Gastroesophageal sphincter (tissue), 4 donors: ENCODE results near the gene MARVELD3. TPM values are rescaled to one million over a fixed set of nuclear protein-coding genes. Genes with fewer than 3 reads are reported as not detected.
"Not testable (repeated sequence)": the region's sequence is repeated elsewhere in the genome, so short reads cannot be mapped to it uniquely, and the experiment has no call there.

Experiments used
- ATAC-seq: fragments of 150-250 bp; one replicate; pipeline ENCODE4 v1.9.1; 2016; ENCODE audit warnings: mild to moderate bottlenecking, moderate library complexity
- H3K27ac ChIP-seq, 4 donors: fragments of 200-600 bp; sonication (generic) in 3 of 4; 1 replicate in 3 of 4; 2 replicates in 1 of 4; pipeline ENCODE4 v1.5.1; 2016 to 2019
- H3K27me3 ChIP-seq: fragments of 200-600 bp; sonication (generic); one replicate; pipeline ENCODE4 v1.5.1; 2019
- H3K36me3 ChIP-seq, 2 donors: fragments of 200-600 bp; sonication (generic); one replicate each; pipeline ENCODE4 v1.5.1; 2019; ENCODE audit warnings: control low read depth in 1 of 2
- H3K4me1 ChIP-seq, 3 donors: fragments of 200-600 bp; sonication (generic); 1 replicate in 2 of 3; 2 replicates in 1 of 3; pipeline ENCODE4 v1.5.1; 2016 to 2019; ENCODE audit warnings: control low read depth in 2 of 3
- H3K4me3 ChIP-seq, 2 donors: fragments of 200-600 bp; sonication (generic); one replicate each; pipeline ENCODE4 v1.5.1; 2019; ENCODE audit warnings: mild to moderate bottlenecking in 1 of 2, moderate library complexity in 1 of 2
- H3K9me3 ChIP-seq, 3 donors: fragments of 200-600 bp; sonication (generic); one replicate each; pipeline ENCODE4 v1.5.1; 2017 to 2019; ENCODE audit warnings: control low read depth in 2 of 3
- EP300 ChIP-seq: sonication (generic); formaldehyde crosslinking; IDR thresholded peaks from one replicate; pipeline ENCODE4 v1.6.1; 2017; ENCODE audit warnings: antibody characterized with exemption, mild to moderate bottlenecking
- POLR2A ChIP-seq, 2 donors: fragments of 450-650 bp; IDR thresholded peaks; one replicate each; pipeline ENCODE4 v1.6.1; 2017; ENCODE audit warnings: antibody characterized with exemption in 2 of 2, mild to moderate bottlenecking in 2 of 2, moderate library complexity in 1 of 2
- POLR2AphosphoS5 ChIP-seq: sonication (generic); formaldehyde crosslinking; IDR thresholded peaks from one replicate; pipeline ENCODE4 v1.6.1; 2017; ENCODE audit warnings: antibody characterized with exemption
- WGBS, 2 donors: methylation state at CpG; one replicate each; pipeline ENCODE4 v1.1.5; 2018; ENCODE audit warnings: low coverage in 1 of 2; 5-methylcytosine and 5-hydroxymethylcytosine counted together
- total RNA-seq, 4 donors: library from RNA; depleted of rRNA; stranded (reverse); fragments of >200 nt; gene quantifications; one replicate each; pipeline ENCODE4 v1.1.0, GENCODE V29; 2016
- TF ChIP-seq, protein P1 (sequence below), 4 experiments: fragments of 200-600 bp in 2 of 4; fragments of 450-650 bp in 2 of 4; sonication (generic) in 1 of 4; IDR thresholded peaks; one replicate each; pipeline ENCODE4 v1.5.1; 2017 to 2019; ENCODE audit warnings: antibody characterized with exemption in 4 of 4, mild to moderate bottlenecking in 2 of 4, moderate library complexity in 2 of 4

The MARVELD3 gene
- total RNA-seq, 4 donors from 2014 or later, result 1.4 TPM; not detected in 3

DNA sequence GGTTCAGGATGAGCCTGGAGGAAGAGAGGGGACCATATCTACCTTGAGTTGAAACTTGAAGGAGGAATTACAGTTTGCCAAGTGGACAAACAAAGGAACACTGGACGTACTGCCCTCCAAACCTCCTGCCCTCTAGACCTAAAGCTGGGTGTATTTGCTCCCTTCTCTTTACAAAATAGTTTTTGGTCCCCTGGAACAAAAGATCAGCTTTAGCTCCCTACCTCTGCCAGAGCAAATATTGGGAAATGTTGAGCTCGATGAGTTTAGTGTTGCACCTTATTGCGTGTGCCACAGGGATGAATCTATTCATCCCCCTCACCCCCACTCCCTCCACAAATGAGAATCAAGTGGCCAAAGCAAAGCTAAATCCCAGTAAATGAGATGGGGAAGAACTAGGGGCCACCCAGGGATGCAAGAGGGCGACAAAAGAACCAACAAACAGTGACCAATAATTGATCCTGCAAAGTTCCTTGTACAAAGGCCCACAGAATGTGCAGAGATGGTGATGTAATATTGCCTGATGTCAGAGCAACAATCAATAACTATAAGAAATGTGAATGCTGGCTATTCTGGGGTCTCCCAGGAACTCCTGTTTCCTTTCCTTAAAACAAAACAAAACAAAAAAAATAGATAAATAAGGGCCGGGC is 31.9 kb upstream of the MARVELD3 start:
- 45 to 78% methylated on average over 2 to 5 of the region's 5 CpGs for WGBS, 2 donors
- Histone ChIP-seq H3K27ac (no peak overlapping the region), H3K36me3 (no peaks in the 10 kb centered on the region), H3K4me3 (no peak overlapping the region), H3K4me1 (no peaks in the 10 kb centered on the region), H3K27me3 (peaks cover 9% of the 10 kb centered on the region), H3K9me3 (no peaks in the 10 kb centered on the region)
- TF ChIP-seq POLR2AphosphoS5, result no peak
- TF ChIP-seq, protein P1, sequence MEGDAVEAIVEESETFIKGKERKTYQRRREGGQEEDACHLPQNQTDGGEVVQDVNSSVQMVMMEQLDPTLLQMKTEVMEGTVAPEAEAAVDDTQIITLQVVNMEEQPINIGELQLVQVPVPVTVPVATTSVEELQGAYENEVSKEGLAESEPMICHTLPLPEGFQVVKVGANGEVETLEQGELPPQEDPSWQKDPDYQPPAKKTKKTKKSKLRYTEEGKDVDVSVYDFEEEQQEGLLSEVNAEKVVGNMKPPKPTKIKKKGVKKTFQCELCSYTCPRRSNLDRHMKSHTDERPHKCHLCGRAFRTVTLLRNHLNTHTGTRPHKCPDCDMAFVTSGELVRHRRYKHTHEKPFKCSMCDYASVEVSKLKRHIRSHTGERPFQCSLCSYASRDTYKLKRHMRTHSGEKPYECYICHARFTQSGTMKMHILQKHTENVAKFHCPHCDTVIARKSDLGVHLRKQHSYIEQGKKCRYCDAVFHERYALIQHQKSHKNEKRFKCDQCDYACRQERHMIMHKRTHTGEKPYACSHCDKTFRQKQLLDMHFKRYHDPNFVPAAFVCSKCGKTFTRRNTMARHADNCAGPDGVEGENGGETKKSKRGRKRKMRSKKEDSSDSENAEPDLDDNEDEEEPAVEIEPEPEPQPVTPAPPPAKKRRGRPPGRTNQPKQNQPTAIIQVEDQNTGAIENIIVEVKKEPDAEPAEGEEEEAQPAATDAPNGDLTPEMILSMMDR (IDR thresholded peaks at IDR 0.05), result no peak
- no peak for ATAC-seq

DNA sequence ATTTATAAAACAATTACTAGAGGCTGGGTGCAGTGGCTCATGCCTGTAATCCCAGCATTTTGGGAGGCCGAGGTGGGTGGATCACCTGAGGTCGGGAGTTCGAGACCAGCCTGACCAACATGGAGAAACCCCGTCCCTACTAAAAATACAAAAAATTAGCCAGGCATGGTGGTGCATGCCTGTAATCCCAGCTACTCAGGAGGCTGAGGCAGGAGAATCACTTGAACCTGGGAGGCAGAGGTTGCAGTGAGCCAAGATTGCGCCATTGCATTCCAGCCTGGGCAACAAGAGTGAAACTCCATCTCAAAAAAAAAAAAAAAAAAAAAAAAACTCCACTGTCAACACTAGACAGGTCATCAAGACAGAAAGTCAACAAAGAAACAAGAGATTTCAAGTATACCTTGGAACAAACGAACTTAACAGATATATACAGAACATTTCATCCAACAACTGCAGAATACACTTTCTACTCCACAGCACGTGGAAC is 30.6 kb upstream of the MARVELD3 start:
- H3K27me3 ChIP-seq, H3K27ac ChIP-seq, H3K9me3 ChIP-seq, H3K36me3 ChIP-seq, H3K4me1 ChIP-seq, H3K4me3 ChIP-seq, ATAC-seq: not testable (repeated sequence)
- WGBS, 2 donors, result 83 to 90% methylated on average over 4 to 7 of the region's 7 CpGs

DNA sequence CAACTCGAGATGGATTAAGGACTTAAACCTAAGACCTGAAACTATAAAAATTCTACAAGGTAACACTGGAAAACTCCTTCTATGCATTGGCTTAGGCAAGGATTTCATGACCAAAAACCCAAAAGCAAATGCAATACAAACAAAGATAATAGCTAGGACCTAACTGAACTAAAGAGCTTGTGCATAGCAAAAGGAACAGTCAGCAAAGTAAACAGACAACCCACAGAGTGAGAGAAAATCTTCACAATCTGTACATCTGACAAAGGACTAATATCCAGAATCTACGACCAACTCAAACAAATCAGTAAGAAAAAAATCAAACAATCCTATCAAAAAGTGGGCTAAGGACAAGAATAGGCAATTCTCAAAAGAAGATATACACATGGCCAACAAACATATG is 27.6 kb upstream of the MARVELD3 start:
- H3K27ac ChIP-seq, ATAC-seq, H3K4me3 ChIP-seq, H3K9me3 ChIP-seq, H3K27me3 ChIP-seq, H3K4me1 ChIP-seq, H3K36me3 ChIP-seq: not testable (repeated sequence)
- WGBS, 2 donors, result 31 to 42% methylated on average over 2 of the region's 2 CpGs

DNA sequence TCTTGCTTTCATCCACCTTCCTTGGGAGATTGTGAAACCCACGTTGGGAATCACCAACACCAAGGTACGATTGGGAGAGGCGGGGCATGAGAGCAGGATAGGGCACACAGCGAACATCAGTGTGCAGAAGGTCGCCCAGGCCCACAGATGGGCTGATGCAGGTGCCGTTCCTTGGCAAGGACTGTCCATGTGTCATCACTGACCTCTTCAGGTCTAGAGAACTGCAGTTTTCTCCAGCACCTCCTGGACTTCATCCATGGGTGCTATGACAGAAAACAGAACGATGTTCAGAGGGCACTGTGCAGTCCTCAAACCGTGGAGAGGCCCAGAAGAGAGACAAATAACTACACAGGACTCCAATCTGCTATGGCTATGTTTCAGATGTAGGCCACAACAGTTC is 25.2 kb upstream of the MARVELD3 start:
- no peaks in the 10 kb centered on the region for H3K9me3 ChIP-seq
- TF ChIP-seq POLR2AphosphoS5, result no peak
- no peak for TF ChIP-seq EP300
- no peak for TF ChIP-seq POLR2A (IDR thresholded peaks at IDR 0.05)
- TF ChIP-seq, protein P1 (IDR thresholded peaks at IDR 0.05), result no peak
- 70 to 81% methylated on average over 4 of the region's 8 CpGs for WGBS, 2 donors
- H3K27ac ChIP-seq, result no peak overlapping the region
- H3K27me3 ChIP-seq, result peaks cover 3% of the 10 kb centered on the region
- ATAC-seq, result no peak
- H3K4me1 ChIP-seq, result no peaks in the 10 kb centered on the region
- H3K36me3 ChIP-seq, result no peaks in the 10 kb centered on the region
- H3K4me3 ChIP-seq, result no peak overlapping the region

DNA sequence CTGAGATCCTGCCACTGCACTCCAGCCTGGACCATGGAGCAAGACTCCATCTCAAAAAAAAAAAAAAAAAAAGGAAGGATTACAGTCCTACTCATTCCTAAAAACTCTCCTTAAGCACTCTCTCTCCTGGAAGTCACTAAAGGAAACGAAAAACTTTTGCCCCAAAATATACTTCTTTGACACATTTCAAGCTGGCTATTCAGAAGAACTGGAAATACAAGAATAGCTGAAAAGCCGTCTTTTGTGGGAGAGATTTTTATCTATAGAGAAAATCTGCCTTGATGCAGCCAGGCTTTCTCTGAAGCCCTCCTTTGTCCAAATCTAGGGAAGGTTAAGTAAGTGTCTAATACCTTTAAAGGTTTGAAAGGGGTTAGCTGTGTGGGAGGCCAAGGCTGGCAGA is 16.9 kb upstream of the MARVELD3 start:
- no peak overlapping the region for H3K4me3 ChIP-seq
- H3K36me3 ChIP-seq, result no peaks in the 10 kb centered on the region
- TF ChIP-seq POLR2A (IDR thresholded peaks at IDR 0.05) (no peak), POLR2AphosphoS5 (no peak), EP300 (no peak)
- TF ChIP-seq, protein P1 (IDR thresholded peaks at IDR 0.05), result no peak
- ATAC-seq, result no peak
- H3K27me3 ChIP-seq, result peaks cover 39% of the 10 kb centered on the region
- peaks cover 0 to 6% (median 0%) of the 10 kb centered on the region in 3 donors for H3K4me1 ChIP-seq
- H3K9me3 ChIP-seq, result no peaks in the 10 kb centered on the region
- no peak overlapping the region for H3K27ac ChIP-seq
- WGBS, 2 donors, result 55% methylated on average over 2 of the region's 2 CpGs

DNA sequence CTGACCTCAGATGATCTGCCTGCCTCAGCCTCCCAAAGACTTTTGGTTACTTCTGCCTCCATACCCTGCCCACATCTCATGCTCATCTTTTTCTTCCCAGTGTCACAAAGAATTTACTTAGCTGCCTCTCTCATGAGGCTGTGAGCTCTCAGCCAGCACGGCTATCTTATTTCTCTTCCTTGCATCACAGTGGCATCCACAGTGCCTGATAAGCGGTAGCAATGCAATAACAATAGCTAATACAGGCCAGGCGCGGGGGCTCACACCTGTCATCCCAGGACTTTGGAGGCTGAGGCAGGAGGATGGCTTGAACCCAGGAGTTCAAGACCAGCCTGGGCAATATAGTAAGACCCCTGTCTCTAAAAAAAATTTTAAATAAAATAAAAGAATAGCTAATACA is 15.5 kb upstream of the MARVELD3 start:
- no peak for ATAC-seq
- Histone ChIP-seq H3K27ac (no peak overlapping the region), H3K4me1 (peaks cover 0 to 6% (median 0%) of the 10 kb centered on the region in 3 donors), H3K27me3 (peaks cover 53% of the 10 kb centered on the region), H3K4me3 (no peak overlapping the region), H3K36me3 (no peaks in the 10 kb centered on the region), H3K9me3 (no peaks in the 10 kb centered on the region)
- WGBS, 2 donors, result 56% methylated on average over 4 of the region's 4 CpGs; no CpG with 5 or more reads in 1 of the 2 donors
- TF ChIP-seq POLR2A (IDR thresholded peaks at IDR 0.05) (no peak), POLR2AphosphoS5 (no peak), EP300 (no peak)
- TF ChIP-seq, protein P1 (IDR thresholded peaks at IDR 0.05), result no peak
